ENCODE measurements around the gene SPIRE2. TPM values are rescaled to one million over a fixed set of nuclear protein-coding genes. Genes with fewer than 3 reads are reported as not detected.
"Not testable (repeated sequence)": the region's sequence is repeated elsewhere in the genome, so short reads cannot be mapped to it uniquely, and the experiment has no call there.

SPIRE2 gene
- total and polyA plus RNA-seq, 2 experiments from 2014 or later: 0.55 to 3.6 TPM

GRCh38 chr16:89821438-89822187 lies 6.7 kb upstream of the SPIRE2 start:
- Histone ChIP-seq H3K4me1 (ENCODE audit: insufficient read depth) (no peaks in the 10 kb centered on the region), H3K9ac (no peak overlapping the region), H3F3A (ENCODE audit: insufficient read depth) (no peaks in the 10 kb centered on the region), H2AFZ (no peak overlapping the region), H3K79me2 (ENCODE audit: insufficient read depth) (no peaks in the 10 kb centered on the region), H3K27me3 (replicated peaks; ENCODE audit: insufficient read depth) (no peaks in the 10 kb centered on the region), H3K9me2 (ENCODE audit: insufficient read depth) (no peaks in the 10 kb centered on the region), H3K9me3 (ENCODE audit: low read depth) (no peaks in the 10 kb centered on the region), H3K4me3 (no peak overlapping the region), H3K36me3 (ENCODE audit: low read depth) (no peaks in the 10 kb centered on the region), H4K20me1 (ENCODE audit: insufficient read depth) (no peaks in the 10 kb centered on the region), H3K4me2 (ENCODE audit: unreplicated experiment) (no peak overlapping the region), H3K27ac (no peak overlapping the region)
- in situ Hi-C loops (cut with MboI): no loop called here
- 95 to 98% methylated on average over 22 to 23 of the region's 23 CpGs for WGBS, 2 experiments (ENCODE audit: low coverage in 1 of 2, low lambda C conversion rate in 2 of 2, missing lambda C conversion rate in 2 of 2)
- TF ChIP-seq EZH2 (IDR thresholded peaks at IDR 0.05; ENCODE audit: insufficient read depth, poor library complexity, severe bottlenecking) (no peak), EZH2phosphoT487 (IDR thresholded peaks at IDR 0.05; ENCODE audit: insufficient read depth, low read depth) (no peak)
- no peak for DNase-seq

DNA sequence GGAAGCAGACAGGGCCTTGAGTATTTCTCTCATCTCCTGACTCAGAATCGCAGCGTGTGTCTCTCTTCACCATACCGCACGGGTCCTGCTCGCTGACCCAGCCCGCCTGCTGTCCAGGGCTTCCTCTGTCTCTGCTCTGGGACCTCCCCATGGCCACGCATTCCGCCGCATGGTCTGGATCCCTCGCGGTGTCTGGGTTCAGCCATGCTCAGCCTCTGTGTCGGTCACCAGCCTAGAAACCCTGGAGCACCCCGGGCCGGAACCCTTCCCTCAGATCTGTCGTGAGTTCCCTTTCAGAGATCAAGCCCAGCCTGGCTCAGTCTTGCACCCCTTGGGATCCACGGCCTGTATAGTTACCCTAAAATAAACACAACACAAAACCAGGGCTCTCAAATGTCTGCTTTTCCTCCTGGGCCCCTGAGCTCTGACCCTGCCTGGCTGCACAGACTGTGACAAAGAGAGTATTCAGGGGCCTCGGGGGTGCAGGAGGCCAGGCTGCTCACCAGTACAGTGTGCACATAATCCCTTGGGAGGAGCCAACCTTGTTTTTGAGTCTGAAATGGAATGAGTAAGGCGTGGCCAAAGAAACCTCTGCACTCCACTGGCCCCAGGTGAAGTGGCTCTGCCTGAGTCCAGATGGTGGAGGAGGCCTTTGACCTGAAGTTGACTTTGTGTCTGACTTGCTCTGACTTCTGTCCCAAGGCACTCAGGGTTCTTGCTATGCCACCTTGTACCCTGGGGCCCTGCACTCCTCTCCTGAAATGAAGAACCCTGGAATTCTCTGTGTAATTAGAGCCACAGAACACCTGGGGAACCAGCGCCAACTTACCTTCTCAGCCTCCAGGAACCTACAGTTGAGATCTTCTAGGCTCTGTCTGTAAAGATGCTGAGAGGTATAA lies 5.8 kb upstream of the SPIRE2 start:
- WGBS, 2 experiments (ENCODE audit: low coverage in 1 of 2, low lambda C conversion rate in 2 of 2, missing lambda C conversion rate in 2 of 2): 92 to 95% methylated on average over 19 of the region's 19 CpGs

DNA sequence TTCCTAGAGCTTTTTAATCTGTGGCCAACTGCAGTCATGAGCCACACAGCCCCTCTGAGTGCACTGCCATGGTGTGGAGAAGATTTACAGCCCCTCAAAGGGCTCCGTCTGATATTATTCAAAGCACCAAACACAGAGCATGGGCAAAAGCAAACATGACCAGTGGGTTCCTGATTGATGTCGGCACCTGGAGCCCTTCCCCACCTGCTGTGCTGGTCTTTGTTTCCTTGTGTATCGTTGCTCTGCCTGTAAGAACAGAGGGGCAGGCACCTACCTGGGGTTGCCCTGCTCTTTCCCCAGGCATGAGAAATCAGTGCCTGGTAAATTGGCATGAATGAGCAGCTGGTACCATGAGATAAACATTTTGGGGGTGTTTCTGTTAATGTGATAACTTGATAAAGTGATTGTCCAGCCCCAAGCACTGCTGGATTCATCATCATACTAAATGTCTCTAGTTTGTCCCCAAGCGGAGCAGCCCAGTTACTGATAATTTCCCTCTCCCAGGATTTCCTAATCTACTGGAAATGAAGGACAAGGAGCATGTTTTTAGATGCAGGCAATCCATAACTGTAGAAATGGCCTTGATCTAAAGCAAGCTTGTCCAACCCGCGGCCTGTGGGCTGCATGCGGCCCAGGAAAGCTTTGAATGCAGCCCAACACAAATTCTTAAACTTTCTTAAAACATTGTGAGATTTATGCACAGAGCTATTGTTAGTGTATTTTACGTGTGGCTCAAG lies 5.0 kb upstream of the SPIRE2 start:
- no peaks in the 10 kb centered on the region for H3K79me2 ChIP-seq (ENCODE audit: insufficient read depth)
- H3K27me3 ChIP-seq (replicated peaks; ENCODE audit: insufficient read depth): no peaks in the 10 kb centered on the region
- H3K4me1 ChIP-seq (ENCODE audit: insufficient read depth): no peaks in the 10 kb centered on the region
- H4K20me1 ChIP-seq (ENCODE audit: insufficient read depth): no peaks in the 10 kb centered on the region
- no peaks in the 10 kb centered on the region for H3F3A ChIP-seq (ENCODE audit: insufficient read depth)
- WGBS, 2 experiments (ENCODE audit: low coverage in 1 of 2, low lambda C conversion rate in 2 of 2, missing lambda C conversion rate in 2 of 2): 79 to 85% methylated on average over 8 of the region's 8 CpGs
- H3K4me2 ChIP-seq (ENCODE audit: unreplicated experiment): no peak overlapping the region
- TF ChIP-seq EZH2 (IDR thresholded peaks at IDR 0.05; ENCODE audit: insufficient read depth, poor library complexity, severe bottlenecking): no peak
- no peak overlapping the region for H3K9ac ChIP-seq
- H3K9me2 ChIP-seq (ENCODE audit: insufficient read depth): no peaks in the 10 kb centered on the region
- H3K36me3 ChIP-seq (ENCODE audit: low read depth): no peaks in the 10 kb centered on the region
- H3K9me3 ChIP-seq (ENCODE audit: low read depth): no peaks in the 10 kb centered on the region
- in situ Hi-C loops (cut with MboI): no loop called here
- no peak overlapping the region for H3K4me3 ChIP-seq
- H3K27ac ChIP-seq: no peak overlapping the region
- H2AFZ ChIP-seq: no peak overlapping the region
- DNase-seq: no peak

More for the DNA sequence above, 5.8 kb upstream of the SPIRE2 start:
- Histone ChIP-seq H3K4me1 (ENCODE audit: insufficient read depth) (no peaks in the 10 kb centered on the region), H3K9me2 (ENCODE audit: insufficient read depth) (no peaks in the 10 kb centered on the region), H3K27ac (no peak overlapping the region), H3K9me3 (ENCODE audit: low read depth) (no peaks in the 10 kb centered on the region), H3K27me3 (replicated peaks; ENCODE audit: insufficient read depth) (no peaks in the 10 kb centered on the region), H3K9ac (no peak overlapping the region), H3K4me2 (ENCODE audit: unreplicated experiment) (no peak overlapping the region), H3K4me3 (no peak overlapping the region), H3K36me3 (ENCODE audit: low read depth) (no peaks in the 10 kb centered on the region), H3F3A (ENCODE audit: insufficient read depth) (no peaks in the 10 kb centered on the region), H3K79me2 (ENCODE audit: insufficient read depth) (no peaks in the 10 kb centered on the region), H2AFZ (no peak overlapping the region), H4K20me1 (ENCODE audit: insufficient read depth) (no peaks in the 10 kb centered on the region)
- in situ Hi-C loops (cut with MboI): no loop called here
- no peak for TF ChIP-seq EZH2 (IDR thresholded peaks at IDR 0.05; ENCODE audit: insufficient read depth, poor library complexity, severe bottlenecking)
- TF ChIP-seq EZH2phosphoT487 (IDR thresholded peaks at IDR 0.05; ENCODE audit: insufficient read depth, low read depth): no peak
- no peak for DNase-seq

DNA sequence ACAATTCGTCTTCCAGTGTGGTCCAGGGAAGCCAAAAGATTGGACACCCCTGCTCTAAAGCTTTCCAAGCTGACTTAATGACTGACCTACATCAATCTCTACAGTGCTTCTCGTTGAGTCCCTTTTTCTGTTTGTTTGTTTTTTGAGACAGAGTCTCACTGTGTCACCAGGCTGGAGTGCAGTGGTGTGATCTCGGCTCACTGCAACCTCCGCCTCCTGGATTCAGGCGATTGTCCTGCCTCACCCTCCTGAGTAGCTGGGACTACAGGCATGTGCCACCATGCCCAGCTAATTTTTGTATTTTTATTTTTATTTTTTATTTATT lies 4.5 kb upstream of the SPIRE2 start:
- H3K4me3 ChIP-seq; H3F3A ChIP-seq (ENCODE audit: insufficient read depth); H3K9me3 ChIP-seq (ENCODE audit: low read depth); H3K4me1 ChIP-seq (ENCODE audit: insufficient read depth); H2AFZ ChIP-seq; H3K36me3 ChIP-seq (ENCODE audit: low read depth); H3K27ac ChIP-seq; H4K20me1 ChIP-seq (ENCODE audit: insufficient read depth); H3K9ac ChIP-seq; in situ Hi-C loops (cut with MboI); H3K79me2 ChIP-seq (ENCODE audit: insufficient read depth); H3K4me2 ChIP-seq (ENCODE audit: unreplicated experiment); H3K9me2 ChIP-seq (ENCODE audit: insufficient read depth); H3K27me3 ChIP-seq (replicated peaks; ENCODE audit: insufficient read depth); DNase-seq: not testable (repeated sequence)
- 80 to 85% methylated on average over 5 of the region's 5 CpGs for WGBS, 2 experiments (ENCODE audit: low coverage in 1 of 2, low lambda C conversion rate in 2 of 2, missing lambda C conversion rate in 2 of 2)
